Middle frontal gyrus (tissue), 1 donor: ENCODE results near the gene GLT6D1.

Experiments used
- DNase-seq: peaks from one replicate; pipeline ENCODE4 v3.0.0-alpha.2; 2015; ENCODE audit warnings: low spot score; ENCODE audit errors: extremely low spot score

GLT6D1 gene

DNA sequence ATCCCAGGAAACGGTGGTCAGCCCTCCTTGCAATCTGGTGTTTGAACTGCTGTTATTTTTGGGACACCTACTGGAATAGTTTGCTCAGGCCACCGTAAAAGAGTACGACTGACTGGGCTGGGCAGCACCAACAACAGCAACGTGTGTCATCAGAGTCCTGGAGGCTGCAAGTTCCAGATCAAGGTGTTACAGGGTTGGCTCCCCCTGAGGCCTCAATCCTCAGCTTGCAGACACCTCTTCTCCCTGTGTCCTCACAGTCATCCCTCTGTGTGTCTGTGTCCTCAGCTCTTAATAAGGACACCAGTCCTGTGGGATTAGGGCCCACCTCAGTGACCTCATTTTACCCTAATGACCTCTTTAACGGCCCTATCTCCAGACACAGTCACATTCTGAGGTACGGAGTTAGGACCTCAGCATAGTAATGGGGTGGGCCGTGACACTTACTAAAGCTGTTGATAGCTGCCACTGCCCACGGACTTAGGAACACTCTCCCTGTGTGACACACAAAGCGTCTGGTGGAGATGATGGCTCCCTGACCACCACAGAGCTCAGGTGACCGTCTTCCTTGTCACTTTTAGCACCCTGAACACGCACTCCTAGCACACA lies 16.8 kb downstream of the GLT6D1 start:
- DNase-seq: no peak

DNA sequence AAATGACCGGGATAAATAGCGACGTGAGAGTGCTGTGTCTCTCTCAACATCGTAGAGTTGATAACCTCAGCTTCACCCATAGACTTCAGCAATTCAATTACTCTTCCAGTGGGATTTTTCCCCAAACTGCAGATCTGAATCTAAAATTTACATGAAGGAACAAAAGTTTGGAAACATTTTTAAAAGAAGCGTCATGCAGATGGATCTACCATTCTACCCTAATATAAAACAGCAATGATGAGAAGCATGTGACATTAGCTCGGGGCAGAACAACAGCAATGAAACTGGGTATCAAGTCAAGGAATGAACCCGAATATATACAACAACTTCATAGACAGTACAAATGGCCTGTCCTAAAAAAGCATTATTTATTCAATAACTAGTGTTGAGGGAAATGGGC lies 18.8 kb downstream of the GLT6D1 start:
- no peak for DNase-seq

DNA sequence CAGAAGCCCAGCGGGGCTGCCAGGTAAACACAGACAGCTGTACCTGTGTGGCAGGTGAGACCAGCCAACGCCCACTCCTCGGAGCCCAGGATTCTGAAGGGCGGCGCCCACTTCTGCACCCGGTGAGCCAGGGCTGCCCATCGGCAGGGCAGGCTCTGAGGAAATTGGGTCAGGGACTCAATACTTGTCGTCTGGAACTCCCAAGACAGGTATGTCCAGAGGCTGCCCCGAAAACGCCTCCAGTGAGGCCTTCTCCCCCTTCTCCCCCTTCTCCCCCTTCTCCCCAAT lies 19.8 kb downstream of the GLT6D1 start:
- DNase-seq: no peak

DNA sequence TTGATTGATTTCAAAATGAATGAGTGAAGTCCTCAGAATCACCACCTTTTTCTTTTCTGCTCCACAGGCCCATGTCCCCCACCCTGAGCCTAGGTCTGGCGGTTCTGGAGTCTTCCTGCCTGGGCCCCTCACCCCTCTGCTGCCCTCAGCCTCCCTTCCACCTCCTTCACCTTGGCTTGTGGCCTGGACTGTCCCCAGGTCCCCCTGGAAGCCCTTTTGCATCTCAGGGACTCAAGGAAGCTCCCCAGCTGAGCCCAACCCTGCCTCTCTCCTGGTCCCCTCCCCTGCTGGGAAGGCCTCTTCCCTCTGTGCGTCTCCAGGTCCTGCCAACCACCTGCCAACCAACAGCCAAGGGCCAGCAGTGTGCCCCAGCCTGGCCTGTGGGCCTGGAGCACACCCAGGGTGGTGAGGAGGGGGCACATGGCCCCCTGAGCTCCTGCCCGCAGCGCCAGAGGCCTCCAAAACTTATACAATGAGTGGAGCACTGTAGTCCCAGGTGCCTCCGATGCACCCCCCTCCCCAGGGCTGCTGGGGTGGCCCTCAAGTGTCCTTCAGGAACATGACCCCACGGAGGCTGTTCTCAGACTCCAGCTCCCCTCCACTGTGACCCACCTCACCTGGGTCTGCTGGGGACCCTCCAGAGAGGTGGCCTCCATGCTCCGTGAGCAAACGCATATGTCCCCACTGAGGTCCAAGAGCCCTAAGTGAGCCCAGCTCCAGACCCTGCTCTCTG lies 20.3 kb downstream of the GLT6D1 start:
- DNase-seq: no peak

DNA sequence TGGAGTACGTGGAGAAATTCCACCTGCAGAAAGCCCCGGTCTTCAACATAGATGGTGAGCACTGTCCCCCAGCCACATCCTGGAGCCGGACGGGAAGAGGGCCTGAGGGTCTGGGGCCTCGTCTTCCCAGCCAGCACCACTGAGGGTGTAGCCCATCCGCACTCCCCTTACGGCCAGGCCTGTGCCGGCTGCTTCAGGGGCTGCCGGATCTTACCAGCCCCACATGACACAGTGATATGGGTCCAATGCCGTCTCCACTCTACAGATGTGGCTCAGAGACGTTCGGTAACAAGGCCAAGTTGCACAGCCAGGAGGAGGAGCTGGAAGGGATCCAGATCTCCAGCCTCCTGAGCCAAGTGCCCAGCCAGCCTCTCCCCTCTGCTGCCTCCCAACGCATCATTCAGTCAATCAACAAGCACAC lies 21.3 kb downstream of the GLT6D1 start:
- no peak for DNase-seq

DNA sequence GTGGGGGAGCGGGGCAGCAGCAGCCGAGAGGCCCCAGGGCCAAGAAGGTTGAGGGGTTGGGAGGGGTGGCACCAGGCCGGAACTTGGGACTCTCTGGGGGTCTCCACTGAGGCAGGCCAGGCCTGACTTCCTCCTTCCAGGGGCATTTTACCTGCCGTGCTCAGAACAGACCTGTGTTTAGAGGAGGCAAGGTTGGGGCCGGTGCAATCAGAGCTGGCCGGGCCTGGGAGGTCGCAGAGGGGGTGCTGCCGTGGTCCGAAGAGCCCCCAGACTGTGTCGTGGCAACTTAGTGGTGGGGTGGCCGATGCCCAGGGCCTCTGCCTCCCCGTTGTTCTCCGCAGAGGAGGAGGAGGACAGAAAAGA lies 21.8 kb downstream of the GLT6D1 start:
- DNase-seq: no peak

DNA sequence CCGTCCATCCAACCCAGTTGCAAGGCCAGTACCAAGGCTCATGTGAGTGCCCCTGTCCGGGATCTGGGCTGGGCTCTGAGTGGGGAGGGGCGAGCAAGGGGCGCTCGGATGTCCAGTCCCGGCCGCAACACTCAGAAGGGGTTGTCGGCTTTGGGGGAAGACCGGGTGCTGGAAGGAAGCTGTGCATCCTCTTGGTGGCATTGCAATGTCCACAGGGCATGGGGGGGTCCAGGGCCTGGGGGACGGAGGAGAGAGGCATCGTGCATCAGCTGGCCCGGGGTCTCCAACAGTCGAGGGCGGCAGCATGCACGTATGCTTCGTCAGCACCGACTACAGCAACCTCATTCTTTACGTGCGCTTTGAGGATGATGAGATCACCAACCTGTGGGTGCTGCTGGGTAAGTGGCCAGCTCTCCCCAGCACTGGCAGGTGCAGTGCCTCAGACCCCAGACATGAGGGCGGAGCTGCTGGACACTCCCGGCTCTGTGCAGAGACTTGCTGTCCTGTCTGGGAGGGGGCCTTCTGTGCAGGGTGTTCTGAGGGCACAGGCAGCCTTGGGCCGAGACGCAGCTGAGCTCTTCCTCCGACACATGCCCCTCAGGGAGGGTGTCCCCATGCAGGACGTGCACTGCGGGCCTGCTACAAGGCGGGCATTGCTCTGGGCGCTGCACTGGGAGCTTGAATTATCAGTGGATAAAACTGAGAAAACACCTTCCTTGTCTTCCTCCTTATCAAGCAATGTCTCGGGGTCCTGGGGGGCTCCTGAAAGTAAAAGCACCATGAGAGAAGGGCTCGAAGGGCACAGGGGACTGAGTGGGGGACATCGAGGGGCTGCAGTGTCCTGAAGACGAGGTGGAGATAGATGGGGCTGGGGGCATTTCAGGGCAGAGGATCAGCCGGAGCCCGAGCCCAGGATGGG lies 22.5 kb downstream of the GLT6D1 start:
- DNase-seq: no peak

DNA sequence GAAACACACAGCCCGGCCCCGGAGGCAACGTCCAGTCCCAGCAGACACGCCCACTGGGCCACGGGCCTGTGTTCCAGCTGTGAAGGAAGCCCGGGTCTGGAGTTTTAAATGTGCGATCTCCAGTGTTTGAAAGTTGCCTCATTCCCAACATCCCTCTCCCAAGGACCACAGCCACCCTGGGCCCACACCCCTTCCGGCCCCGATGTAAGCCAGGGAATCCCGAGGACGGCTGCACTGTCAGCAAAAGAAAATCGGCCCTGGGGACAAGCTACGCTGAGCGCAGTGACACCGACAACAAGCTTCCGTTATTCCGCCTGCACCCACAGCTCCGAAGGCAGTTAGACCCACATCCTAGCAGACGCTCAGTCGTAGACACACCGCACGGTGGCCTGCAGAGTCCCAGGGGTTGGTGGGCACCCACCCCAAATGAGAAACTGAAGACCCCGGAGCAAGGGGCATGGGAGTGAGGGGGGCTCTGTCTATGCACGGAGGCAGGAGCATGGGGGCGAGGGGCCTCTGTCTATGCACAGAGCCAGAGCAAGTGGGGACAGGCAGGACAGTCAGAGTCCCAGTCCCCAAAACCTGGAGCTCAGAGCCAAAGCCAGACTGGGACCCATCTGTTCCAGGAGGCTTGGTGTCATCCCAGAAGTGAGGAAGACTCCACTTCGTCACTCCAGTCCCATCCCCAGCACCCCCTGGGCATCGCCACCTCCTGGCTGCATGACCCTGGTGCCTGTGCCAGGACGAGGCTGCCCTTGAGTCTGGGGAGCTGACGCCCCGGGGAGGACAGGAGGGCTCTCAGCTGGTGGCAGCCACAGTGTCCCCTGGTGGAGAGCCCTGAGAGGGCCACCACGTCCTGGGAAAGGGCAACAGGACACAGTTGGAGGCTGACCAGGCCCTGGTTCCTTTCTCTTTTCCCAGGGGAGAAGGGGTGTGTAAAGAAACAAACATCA lies 23.4 kb downstream of the GLT6D1 start:
- DNase-seq: no peak

DNA sequence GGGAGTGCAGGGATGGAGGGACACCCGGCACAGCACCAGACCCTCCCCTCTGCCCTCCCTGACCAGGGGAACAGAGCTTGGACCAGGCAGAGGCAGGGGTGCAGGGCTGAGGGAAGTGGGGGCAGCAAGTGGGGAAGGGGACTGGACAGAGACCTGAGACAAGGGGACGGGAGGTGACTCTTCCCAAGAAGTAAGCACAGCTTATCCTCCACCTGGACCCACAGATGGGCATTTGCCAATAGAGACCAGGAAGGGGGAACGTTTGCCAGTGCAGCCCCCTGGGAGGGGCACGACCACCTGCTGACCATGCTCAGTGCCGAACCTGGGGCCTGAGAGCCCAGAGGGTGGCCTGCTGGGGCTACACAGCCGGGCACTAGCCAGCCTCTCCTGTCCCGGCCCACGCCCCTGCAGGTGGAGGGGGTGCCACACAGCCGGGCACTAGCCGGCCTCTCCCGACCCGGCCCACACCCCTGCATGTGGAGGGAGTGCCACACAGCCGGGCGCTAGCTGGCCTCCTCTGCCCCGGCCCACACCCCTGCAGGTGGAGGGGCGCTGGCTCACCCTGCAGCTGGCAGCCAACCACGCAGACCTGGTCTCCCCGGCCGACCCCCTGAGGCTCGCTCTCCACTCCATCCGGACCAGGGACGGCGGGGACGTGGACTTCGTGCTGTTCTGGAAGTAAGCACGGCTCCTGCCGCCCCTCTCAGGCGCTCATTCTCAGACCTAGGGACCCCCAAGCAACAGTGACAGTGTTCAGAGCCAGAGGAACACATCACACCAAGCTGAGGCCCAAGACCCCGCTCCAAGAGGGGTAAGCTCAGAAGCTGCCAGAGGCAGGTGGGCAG lies 24.3 kb downstream of the GLT6D1 start:
- no peak for DNase-seq

DNA sequence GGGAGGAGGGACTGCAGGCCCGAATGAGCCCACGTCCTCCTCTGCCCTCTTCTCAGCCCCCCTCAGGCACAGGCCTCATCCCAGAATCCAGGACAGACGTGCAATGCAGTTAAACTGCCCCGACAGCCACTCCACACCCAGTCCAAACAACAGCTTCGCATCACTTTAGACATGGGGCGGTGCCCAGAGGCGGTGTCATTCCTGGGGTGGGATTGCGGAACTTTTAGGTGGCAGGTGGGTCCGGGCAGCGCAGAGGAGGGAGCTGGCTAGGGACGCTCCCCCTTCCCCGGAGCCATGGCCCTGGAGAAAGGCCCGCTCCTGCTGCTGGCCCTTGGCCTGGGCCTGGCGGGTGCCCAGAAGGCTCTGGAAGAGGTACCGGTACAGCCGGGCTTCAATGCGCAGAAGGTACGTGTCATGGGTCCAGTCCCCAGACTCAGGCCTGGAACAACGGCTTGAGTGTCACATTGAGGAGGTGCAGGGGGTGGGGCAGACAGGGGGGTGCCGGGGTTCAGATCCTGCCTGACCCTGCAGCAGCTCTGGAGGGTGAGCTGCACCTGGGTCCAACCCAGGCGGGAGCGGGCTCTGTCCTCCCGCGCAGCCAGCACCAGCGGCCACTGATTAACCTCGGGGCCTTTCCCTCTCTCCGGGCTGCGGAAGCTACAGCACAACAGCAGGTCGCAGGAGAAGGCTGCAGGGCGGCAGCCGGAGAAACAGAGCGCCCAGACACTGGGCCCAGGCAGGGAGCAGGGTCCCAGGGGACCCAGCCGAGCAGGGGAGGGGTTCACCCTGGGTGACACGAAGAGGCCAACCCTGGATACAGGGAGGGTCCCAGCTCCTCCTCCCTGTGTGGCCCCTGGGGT lies 25.2 kb downstream of the GLT6D1 start:
- no peak for DNase-seq

DNA sequence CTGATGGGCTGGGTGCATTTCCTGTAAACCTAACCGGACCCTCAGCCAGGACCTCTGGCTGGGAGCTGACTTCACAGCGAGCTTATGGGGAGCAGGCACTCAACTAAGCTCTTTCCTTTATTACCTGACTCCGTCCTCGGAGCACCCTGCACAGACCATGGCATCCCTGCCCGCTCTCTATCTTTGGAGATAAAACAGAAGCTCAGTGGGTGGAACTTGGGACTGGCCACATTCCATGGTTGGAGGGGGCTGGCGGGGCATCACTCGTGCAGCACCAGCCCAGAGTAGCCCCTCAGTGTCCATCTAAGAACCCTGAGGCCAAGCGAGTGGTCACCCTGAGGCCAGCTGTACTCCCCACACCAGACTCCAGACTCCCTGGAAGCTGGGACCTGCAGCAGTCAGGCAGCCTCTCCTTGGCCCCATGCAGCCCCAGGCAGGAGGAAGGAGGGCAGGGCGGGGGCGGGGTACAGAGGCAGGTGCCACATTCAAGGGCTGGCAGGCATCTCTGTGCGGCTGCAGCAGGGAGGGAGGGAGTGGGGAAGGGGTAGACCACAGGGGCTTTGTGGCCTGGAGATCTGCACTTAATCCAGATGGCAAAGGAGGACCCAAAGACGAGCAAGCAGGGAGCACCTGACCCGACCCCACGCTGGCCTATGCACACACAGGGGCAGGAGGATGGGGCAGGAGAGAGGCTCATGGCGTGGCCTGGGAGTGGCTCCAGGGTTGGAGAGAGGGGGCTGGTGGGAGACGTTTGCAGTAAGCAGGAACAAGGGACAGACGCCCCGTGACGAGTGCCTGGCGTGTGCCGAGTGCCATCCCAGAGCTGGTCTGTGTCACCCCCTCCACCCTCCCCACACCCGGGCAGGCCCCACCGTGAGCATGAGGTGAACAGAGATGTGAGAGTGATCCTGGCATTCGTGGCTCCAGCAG lies 26.1 kb downstream of the GLT6D1 start:
- DNase-seq: no peak

DNA sequence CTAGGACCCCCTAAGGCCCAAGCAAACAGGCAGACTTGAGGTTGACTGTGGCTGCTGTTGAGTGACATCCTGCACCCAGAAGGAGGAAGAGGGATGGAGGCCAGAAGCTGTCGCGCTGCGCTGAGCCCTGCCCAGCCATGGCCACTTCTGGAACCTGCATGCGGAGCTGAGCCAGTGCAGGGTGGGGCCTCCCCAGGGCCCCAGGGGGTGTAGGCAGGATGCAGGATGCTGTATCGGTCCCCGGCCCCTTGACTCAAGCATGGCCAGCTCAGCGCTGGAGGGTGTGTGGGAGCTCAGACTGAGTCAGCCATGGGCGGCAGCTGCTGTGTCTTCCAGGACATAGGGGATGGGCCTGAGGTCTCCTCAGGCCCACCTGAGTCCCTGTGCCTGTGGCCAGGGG lies 26.9 kb downstream of the GLT6D1 start:
- DNase-seq: no peak

DNA sequence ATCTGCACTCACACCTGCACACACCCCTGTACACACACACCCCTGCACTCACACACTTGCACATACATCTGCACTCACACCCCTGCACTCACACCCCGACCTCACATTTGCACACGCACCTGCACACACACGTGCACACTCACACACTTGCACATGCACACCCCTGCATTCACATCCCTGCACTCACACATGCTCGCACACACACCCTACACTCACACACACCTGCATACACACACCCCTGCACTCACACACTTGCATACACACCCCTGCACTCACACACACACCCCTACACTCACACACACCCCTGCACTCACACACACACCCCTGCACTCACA lies 27.5 kb downstream of the GLT6D1 start:
- DNase-seq: no peak

DNA sequence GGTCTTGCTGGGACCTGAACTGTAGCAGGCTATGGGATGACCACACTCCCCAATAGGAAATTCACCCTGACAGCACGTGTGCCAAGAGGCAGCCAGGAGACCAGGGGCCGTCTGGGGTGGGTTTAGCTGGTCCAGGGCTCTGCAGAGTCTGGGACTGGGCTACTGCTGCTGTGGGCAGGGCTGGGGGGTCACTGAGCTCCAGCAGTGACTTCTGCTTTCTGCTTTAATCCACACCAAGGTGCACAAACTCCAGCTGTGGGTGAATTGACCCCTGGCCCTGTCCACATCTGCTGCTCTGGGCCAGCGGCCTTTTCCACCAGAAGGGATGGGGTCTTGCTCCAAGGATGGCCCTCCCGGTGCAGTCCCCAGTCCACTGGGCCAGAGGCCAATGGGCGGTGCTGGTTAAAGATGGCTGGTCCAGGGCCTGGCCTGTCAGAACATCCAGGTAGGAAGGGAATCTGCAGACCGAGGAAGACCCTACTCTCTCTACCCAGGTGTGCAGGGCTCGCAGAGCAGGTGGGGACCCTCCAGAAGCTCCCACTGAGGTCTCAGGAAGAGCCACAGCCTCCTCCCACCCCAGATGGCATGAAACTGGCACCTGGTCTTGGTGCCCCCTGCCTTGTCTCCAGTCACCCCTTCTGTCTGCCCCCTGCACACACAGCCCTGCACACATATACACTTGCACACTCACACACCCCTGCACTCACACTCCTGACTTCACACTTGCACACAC lies 28.0 kb downstream of the GLT6D1 start:
- DNase-seq: no peak

DNA sequence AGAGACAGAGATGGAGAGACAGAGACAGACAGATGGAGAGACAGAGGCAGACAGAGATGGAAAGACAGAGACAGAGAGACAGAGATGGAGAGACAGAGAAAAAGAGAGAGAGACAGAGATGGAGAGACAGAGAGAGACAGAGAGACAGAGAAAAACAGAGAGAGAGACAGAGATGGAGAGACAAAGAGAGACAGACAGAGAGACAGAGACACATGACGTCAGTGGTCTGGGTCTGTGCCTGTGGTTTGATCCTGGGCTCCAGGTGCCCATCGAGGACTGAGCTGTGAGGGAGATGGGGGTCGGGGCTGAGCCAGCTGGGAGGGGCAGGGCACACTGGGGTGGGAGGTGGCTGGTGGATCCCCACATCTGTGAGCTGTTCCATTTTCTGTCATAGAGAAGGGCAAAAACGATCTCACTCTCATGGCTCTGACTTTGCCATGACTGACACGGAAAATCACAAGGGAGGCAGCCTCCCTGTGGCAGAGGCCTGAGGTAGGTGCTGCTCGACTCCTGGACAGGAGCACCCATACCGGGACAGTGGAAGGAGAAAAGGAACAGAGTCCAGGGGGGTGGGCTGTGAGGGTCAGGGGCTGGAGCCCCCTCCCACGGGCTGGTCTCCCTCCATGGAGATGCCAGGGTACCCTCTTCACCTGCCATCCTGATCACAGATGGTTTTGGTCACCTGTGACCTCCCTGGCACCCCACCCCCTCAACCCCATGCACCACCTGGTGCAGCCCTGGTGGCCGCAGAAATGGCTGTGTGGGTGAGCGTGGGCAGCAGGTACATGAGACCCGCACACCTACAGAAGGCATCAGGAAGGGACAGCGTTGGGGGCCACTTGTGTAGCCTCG lies 28.8 kb downstream of the GLT6D1 start:
- no peak for DNase-seq

DNA sequence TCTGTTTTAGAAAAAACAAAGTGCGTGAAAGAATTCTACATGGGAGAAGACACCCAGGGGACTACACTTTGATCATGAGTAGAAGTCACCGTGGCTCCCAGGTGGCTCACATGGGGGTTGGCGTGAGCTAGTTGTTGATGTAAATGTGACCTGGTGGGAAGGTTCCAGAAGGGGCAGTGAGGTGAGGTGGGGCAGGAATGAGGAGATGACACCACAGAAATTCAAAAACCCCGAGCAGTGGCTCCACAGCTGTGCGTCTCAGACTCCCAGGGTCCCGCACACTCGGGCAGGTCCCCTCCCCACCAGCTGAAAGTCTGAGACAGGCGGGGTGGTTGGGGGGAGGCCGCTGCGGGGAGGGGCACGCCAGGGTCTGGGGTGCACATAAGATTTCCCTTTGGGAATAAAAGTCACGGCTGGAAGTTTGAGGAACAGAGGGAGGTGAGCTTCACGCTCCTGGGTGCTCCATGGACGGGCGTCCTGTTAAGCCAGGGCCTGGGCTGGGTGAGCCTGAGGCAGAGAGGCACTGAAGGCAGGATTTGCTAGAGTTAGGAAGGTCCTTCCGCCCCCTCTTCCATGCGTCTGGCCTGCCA lies 29.9 kb downstream of the GLT6D1 start:
- no peak for DNase-seq

DNA sequence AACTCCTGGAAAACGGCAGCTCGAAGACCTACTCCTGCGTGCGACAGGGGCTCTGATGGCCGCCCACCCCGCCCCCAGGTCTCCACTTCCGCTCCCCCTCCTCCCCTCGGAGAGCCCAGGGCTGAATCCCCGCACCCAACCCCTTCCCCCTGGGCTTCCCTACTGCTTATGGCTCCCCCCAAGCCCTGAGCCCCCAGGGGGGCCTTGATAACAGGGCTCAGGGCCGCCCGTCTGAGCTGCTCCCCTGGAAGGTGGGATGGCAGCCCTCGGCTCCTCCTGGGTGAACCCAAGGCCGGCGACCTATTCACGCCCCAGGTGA lies 30.4 kb downstream of the GLT6D1 start:
- no peak for DNase-seq
